HG03196 (cell line): Measurements from ENCODE around the gene FAM83F.

Experiments
- ATAC-seq: cut with Tn5 transposase; IDR thresholded peaks from one replicate; pipeline ENCODE4 v1.9.1; 2021; ENCODE audit not compliant: unreplicated experiment

The FAM83F gene

GRCh38 chr22:40056154-40056553, 61.4 kb downstream of the FAM83F start:
- ATAC-seq: no peak

- no peak for ATAC-seq
Observed at GRCh38 chr22:40056559-40056958, 61.8 kb downstream of the FAM83F start.

- ATAC-seq: no peak
Observed at GRCh38 chr22:40057652-40058051, 62.9 kb downstream of the FAM83F start.

GRCh38 chr22:40058265-40058664, 63.5 kb downstream of the FAM83F start:
- no peak for ATAC-seq

- no peak for ATAC-seq
Observed at GRCh38 chr22:40065981-40066380, 71.2 kb downstream of the FAM83F start.

- no peak for ATAC-seq
Observed at GRCh38 chr22:40067639-40068038, 72.9 kb downstream of the FAM83F start.

- ATAC-seq: no peak
Observed at GRCh38 chr22:40070701-40071100, 75.9 kb downstream of the FAM83F start.

- no peak for ATAC-seq
Observed at GRCh38 chr22:40071720-40072119, 77.0 kb downstream of the FAM83F start.

- no peak for ATAC-seq
Observed at GRCh38 chr22:40076702-40077645, 82.2 kb downstream of the FAM83F start.

- no peak for ATAC-seq
Observed at GRCh38 chr22:40077646-40078016, 82.9 kb downstream of the FAM83F start.

GRCh38 chr22:40081662-40082061, 86.9 kb downstream of the FAM83F start:
- ATAC-seq: no peak

GRCh38 chr22:40082184-40082583, 87.4 kb downstream of the FAM83F start:
- no peak for ATAC-seq

GRCh38 chr22:40083794-40084193, 89.0 kb downstream of the FAM83F start:
- no peak for ATAC-seq

GRCh38 chr22:40084246-40084645, 89.5 kb downstream of the FAM83F start:
- ATAC-seq: no peak

GRCh38 chr22:40088818-40089217, 94.1 kb downstream of the FAM83F start:
- no peak for ATAC-seq
